Chondrocyte (in vitro differentiated cells): ENCODE measurements around the gene PAQR6. TPM values are rescaled to one million over a fixed set of nuclear protein-coding genes. Genes with fewer than 3 reads are reported as not detected.

Experiments
- DNase-seq: peaks from one replicate; pipeline ENCODE4 v3.0.0; 2021; ENCODE audit warnings: mixed read lengths, low spot score
- H3K27ac Mint-ChIP-seq: one replicate; pipeline ENCODE4 v1.8.0; 2021; ENCODE audit warnings: mild to moderate bottlenecking, moderate library complexity, mixed read lengths; ENCODE audit not compliant: unreplicated experiment
- H3K27me3 Mint-ChIP-seq: 2 replicates; pipeline ENCODE4 v1.8.0; 2021; ENCODE audit warnings: low read depth, mixed read lengths
- H3K36me3 Mint-ChIP-seq: 2 replicates; pipeline ENCODE4 v1.8.0; 2021; ENCODE audit warnings: low read depth, mixed read lengths
- H3K4me1 Mint-ChIP-seq: 2 replicates; pipeline ENCODE4 v1.8.0; 2021; ENCODE audit warnings: low read depth, mild to moderate bottlenecking, mixed read lengths
- H3K4me3 Mint-ChIP-seq: one replicate; pipeline ENCODE4 v1.8.0; 2021; ENCODE audit warnings: mild to moderate bottlenecking, moderate library complexity, mixed read lengths; ENCODE audit not compliant: unreplicated experiment
- H3K9me3 Mint-ChIP-seq: 2 replicates; pipeline ENCODE4 v1.8.0; 2021; ENCODE audit warnings: low read depth, mixed read lengths
- CTCF ChIP-seq: fragments of 200-600 bp; sonication (generic); IDR thresholded peaks from 2 replicates; pipeline ENCODE4 v1.5.0; 2021; ENCODE audit warnings: antibody characterized with exemption, mild to moderate bottlenecking, moderate library complexity
- total RNA-seq: library from RNA; stranded (reverse); gene quantifications from 3 replicates; pipeline ENCODE4 v1.2.1, GENCODE V29; 2021

PAQR6 gene
- total RNA-seq, 1 donor from 2014 or later, result 4.9 TPM

- no peak for TF ChIP-seq CTCF
- Mint-ChIP-seq H3K4me1 (peaks cover 18% of the 10 kb centered on the region), H3K4me3 (no peak overlapping the region), H3K9me3 (no peaks in the 10 kb centered on the region), H3K27me3 (no peaks in the 10 kb centered on the region), H3K36me3 (peaks cover 11% of the 10 kb centered on the region), H3K27ac (no peak overlapping the region)
- no peak for DNase-seq
Observed at GRCh38 chr1:156198831-156199349, 49.0 kb downstream of the PAQR6 start.

- Mint-ChIP-seq H3K4me1 (peaks cover 23% of the 10 kb centered on the region), H3K4me3 (no peak overlapping the region), H3K27me3 (no peaks in the 10 kb centered on the region), H3K36me3 (peaks cover 11% of the 10 kb centered on the region), H3K27ac (no peak overlapping the region), H3K9me3 (no peaks in the 10 kb centered on the region)
- no peak for TF ChIP-seq CTCF
- no peak for DNase-seq
Observed at GRCh38 chr1:156196445-156196844, 51.4 kb downstream of the PAQR6 start.

GRCh38 chr1:156195853-156196252 is 52.0 kb downstream of the PAQR6 start:
- TF ChIP-seq CTCF, result no peak

GRCh38 chr1:156194300-156194652 is 53.6 kb downstream of the PAQR6 start:
- Mint-ChIP-seq H3K27ac (peak overlapping the region; percentile 96), H3K27me3 (no peaks in the 10 kb centered on the region), H3K4me1 (peaks cover 23% of the 10 kb centered on the region), H3K36me3 (peaks cover 2% of the 10 kb centered on the region), H3K4me3 (peak overlapping the region; percentile 100), H3K9me3 (no peaks in the 10 kb centered on the region)
- DNase-seq, result no peak
- TF ChIP-seq CTCF, result no peak

More at GRCh38 chr1:156195853-156196252, 52.0 kb downstream of the PAQR6 start:
- Mint-ChIP-seq H3K27me3 (no peaks in the 10 kb centered on the region), H3K4me1 (peaks cover 23% of the 10 kb centered on the region), H3K4me3 (no peak overlapping the region), H3K27ac (no peak overlapping the region), H3K36me3 (peaks cover 11% of the 10 kb centered on the region), H3K9me3 (no peaks in the 10 kb centered on the region)
- no peak for DNase-seq

- H3K27me3 Mint-ChIP-seq, result no peaks in the 10 kb centered on the region
- TF ChIP-seq CTCF, result peak; percentile 78
- H3K4me3 Mint-ChIP-seq, result peak within 1 kb of the TSS; percentile 100
- peak; percentile 95 for DNase-seq
- H3K4me1 Mint-ChIP-seq, result peaks cover 23% of the 10 kb centered on the region
- no peaks in the 10 kb centered on the region for H3K9me3 Mint-ChIP-seq
- peaks cover 1% of the 10 kb centered on the region for H3K36me3 Mint-ChIP-seq
- H3K27ac Mint-ChIP-seq, result peak within 1 kb of the TSS; percentile 96
Observed at GRCh38 chr1:156193488-156194299, 54.2 kb downstream of the PAQR6 start, which contains the start of gene SLC25A44. SLC25A44 (plus strand) TSS chr1:156194104; CDS start chr1:156199848, 5,744 bp downstream.

Other genes with a start within 250 kb of the PAQR6 start
- gene SSR2, start 227.1 kb downstream of the PAQR6 start, total RNA-seq, result 233 to 257 TPM (median 238 TPM) in 3 replicates
- 29.3 to 32.9 TPM (median 30.2 TPM) in 3 replicates for gene UBQLN4, start 194.3 kb downstream of the PAQR6 start, total RNA-seq
- 55.0 to 58.8 TPM (median 56.6 TPM) in 3 replicates for gene LAMTOR2, start 193.3 kb downstream of the PAQR6 start, total RNA-seq
- not detected in 3 replicates for gene RAB25, start 186.9 kb downstream of the PAQR6 start, total RNA-seq
- gene MEX3A, start 165.6 kb downstream of the PAQR6 start, total RNA-seq, result 11.7 to 12.7 TPM (median 12.0 TPM) in 3 replicates
- 641 to 675 TPM (median 641 TPM) in 3 replicates for gene LMNA, start 133.3 kb downstream of the PAQR6 start, total RNA-seq
- 1.6 to 2.5 TPM (median 2.0 TPM) in 3 replicates for gene SEMA4A, start 94.5 kb downstream of the PAQR6 start, total RNA-seq
- gene SLC25A44, start 54.0 kb downstream of the PAQR6 start, total RNA-seq, result 13.4 to 17.5 TPM (median 17.2 TPM) in 3 replicates
- gene PMF1, start 35.0 kb downstream of the PAQR6 start, total RNA-seq, result 35.8 to 40.5 TPM (median 38.6 TPM) in 3 replicates
- gene BGLAP, start 5.9 kb downstream of the PAQR6 start, total RNA-seq, result 0.82 TPM in 1 of 3 replicates, not detected in the others
- 65.9 to 76.1 TPM (median 73.5 TPM) in 3 replicates for gene SMG5, start 34.8 kb upstream of the PAQR6 start, total RNA-seq
- 1.7 to 3.1 TPM (median 2.5 TPM) in 3 replicates for gene TMEM79, start 36.3 kb upstream of the PAQR6 start, total RNA-seq
- 68.1 to 76.9 TPM (median 71.4 TPM) in 3 replicates for gene GLMP, start 47.6 kb upstream of the PAQR6 start, total RNA-seq
- gene VHLL, start 51.3 kb upstream of the PAQR6 start, total RNA-seq, result not detected in 3 replicates
- 159 to 204 TPM (median 161 TPM) in 3 replicates for gene CCT3, start 90.2 kb upstream of the PAQR6 start, total RNA-seq
- not detected in 3 replicates for gene TSACC, start 90.5 kb upstream of the PAQR6 start, total RNA-seq
- gene RHBG, start 121.2 kb upstream of the PAQR6 start, total RNA-seq, result not detected in 3 replicates